GM18508 (cell line): ENCODE measurements around the gene ZNF136.

ENCODE experiments used
- ATAC-seq: cut with Tn5 transposase; IDR thresholded peaks from one replicate; pipeline ENCODE4 v1.9.1; 2021; ENCODE audit warnings: moderate number of reproducible peaks; ENCODE audit not compliant: insufficient read depth, unreplicated experiment

The ZNF136 gene

DNA sequence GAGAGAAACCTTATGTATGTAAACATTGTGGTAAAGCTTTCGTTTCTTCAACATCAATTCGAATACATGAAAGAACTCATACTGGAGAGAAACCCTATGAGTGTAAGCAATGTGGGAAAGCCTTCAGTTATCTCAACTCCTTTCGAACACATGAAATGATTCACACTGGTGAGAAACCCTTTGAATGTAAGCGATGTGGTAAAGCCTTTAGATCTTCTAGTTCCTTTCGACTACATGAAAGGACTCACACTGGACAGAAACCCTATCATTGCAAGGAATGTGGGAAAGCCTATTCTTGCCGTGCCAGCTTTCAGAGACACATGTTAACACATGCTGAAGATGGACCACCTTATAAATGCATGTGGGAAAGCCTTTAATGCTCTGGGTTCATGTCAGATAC lies 24.7 kb downstream of the ZNF136 start:
- ATAC-seq: no peak

DNA sequence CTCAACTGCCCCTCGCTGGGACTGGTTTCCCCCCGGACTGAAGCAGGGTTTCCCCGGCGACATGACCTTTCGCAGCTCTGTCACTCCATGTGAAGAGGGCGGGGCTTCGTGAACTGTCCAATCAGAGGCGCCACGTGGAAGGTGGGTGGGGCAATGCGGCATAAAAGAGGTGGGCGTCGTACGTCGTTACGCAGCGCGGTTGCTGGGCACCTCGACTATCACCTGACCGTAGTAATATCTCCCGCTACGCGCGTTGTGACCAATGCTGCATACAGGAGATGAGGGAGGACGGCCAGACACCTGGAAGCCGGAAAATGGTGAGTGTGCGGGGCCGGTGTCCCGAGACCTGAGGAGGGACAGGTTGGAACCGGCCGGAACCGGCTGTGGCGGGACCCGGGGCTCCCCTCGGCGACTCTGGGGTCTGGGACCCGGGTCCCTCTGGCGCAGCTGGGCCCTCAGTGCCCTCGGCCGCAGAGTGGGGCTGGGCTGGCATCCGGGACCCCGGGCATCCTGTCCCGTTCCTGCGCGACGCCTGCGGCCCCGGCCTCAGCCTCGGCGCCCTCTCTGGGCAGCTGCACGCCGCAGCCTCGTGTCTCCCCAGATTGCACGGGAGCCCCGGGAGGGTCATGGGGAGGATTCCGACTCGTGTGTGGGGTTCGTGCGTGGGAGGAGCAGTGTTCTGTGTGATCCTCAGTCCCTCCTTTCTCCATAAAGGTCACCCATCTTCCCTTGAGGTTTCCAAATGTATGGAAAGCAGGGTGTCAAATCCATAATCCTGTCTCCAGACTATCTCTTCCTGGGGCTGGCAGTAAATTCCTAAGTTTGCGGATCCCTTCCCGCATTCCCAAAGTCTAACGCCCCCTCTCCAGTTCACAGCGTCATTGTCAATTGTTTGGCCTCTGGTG lies 32.2 kb downstream of the ZNF136 start:
- ATAC-seq: no peak

DNA sequence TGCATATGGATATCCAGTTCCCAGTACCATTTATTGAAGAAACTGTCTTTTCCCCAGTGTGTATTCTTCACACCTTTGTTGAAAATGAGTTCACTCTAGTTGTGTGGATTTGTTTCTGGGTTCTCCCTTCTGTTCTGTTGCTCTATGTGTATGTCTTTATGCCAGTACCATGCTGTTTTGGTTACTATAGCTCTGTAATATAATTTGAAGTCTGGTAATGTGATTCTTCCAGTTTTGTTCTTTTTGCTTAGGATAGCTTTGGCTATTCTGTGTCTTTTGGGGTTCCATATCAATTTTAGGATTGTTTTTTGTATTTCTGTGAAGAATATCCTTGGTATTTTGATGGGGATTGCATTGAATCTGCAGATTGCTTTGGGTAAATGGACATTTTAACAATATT lies 35.2 kb downstream of the ZNF136 start:
- ATAC-seq: no peak

DNA sequence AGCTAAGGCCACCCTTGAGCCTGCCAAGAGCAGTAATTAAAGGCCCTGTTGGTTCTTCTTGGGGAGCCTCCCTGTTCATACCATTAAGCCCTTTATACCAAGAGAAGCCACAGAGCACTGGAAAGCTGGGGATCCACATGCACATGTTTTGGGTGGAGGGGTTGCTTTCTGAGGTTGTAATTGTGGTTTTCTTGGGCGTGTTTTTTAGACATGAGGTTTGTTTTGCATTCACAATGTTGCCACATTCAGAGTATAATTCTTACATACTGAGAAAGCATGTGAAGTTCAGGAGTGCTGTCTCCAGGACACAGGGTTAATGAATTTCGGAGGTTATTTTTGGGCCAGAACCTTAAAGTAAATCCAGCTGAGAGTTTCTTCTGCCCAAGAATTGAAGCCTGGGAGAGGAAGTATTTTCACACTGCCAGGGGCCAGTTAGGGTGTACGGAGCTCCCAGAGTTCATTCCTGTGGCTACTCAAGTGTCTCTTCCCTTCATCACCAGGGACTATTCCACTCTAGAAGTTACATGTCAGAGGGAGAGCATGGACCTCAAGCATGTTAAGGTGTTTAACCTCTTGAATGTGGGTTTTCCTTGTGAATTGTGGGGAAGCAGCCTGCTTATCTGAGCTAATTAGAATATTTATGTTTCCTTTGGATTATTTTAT lies 37.0 kb downstream of the ZNF136 start:
- ATAC-seq: no peak

DNA sequence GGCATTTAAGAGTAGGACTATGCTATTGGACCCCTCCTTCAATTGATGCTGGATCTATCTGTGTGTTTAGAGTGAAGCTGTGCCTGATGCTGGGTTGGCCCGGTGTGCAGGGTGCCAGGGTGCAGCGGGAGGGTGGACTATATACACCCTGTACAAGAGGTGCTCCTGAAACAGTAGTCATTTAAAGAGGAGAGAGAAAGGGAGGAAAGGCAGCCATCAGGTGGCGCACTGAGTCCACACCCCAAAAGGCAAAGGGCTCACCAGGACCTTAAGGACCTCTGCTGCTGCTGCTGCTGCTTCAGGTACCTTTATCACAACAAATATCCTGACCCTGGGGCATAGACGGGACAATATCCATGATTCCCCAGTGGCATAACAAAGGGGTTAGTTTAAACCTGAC lies 39.4 kb downstream of the ZNF136 start:
- ATAC-seq: no peak

DNA sequence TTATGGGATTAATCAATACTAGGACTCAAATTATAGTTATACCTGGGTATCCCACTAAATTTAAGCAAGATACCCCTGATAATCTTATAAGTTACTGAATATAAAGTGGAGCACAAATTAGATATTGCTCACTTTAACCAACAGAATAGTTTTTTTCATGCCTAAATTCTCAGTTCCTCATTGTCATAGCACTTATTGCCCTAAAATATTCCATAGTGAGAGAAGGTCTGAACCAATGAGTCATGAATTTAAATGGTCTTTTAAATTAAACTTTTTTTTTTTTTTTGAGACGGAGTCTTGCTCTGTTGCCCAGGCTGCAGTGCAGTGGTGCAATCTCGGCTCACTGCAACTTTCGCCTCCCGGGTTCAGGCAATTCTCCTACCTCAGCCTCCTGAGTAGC lies 42.4 kb downstream of the ZNF136 start:
- no peak for ATAC-seq

GRCh38 chr19:12208221-12208620 lies 45.3 kb downstream of the ZNF136 start:
- ATAC-seq: no peak

DNA sequence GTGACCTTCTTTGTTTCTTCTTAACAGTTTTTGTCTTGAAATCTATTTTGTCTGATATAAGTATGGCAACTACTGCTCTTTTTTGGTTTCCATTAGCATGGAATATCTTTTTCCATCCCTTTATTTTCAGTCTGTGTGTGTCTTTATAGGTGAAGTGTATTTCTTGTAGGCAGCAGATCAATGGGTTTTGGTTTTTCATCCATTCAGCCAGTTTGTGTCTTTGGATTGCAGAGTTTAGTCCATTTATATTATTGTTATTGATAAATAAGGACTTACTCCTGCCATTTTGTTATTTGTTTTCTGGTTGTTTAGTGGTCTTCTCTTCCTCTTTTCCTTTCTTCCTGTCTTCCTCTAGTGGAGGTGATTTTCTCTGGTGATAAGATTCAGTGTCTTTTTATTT lies 54.4 kb downstream of the ZNF136 start:
- ATAC-seq: no peak

DNA sequence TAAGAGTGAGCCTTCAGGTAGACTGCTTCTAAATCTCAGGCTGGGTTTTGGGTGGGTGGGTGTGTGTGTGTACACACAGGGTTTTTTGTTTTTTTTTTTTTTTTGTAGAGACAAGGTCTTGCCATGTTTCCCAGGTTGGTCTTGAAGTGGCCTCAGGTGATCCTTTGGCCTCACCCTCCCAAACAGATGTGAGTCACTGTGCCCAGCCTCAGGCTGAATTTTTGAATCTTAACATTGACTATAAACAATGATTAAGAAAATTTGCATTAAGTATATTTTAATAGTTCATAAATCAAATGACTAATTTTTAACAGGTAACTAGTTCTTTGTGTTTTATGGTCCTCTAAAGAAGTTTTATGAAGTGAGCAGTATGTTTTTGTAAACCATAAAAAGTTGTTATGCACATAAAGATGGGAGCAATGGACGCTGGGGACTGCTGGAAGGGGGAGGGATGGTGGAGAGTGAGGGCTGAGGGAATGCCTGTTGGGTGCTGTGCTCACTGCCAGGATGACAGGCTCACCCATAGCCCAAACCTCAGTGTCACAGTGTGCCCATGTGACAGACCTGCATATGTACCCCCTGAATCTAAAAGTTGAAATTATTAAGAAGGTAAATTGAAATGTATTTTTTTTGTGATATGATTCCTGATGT lies 60.2 kb downstream of the ZNF136 start:
- no peak for ATAC-seq

- ATAC-seq: no peak
Observed at GRCh38 chr19:12224676-12225075, 61.8 kb downstream of the ZNF136 start.

GRCh38 chr19:12229990-12230389 lies 67.1 kb downstream of the ZNF136 start:
- ATAC-seq: no peak

GRCh38 chr19:12230751-12231733 lies 68.1 kb downstream of the ZNF136 start:
- no peak for ATAC-seq

DNA sequence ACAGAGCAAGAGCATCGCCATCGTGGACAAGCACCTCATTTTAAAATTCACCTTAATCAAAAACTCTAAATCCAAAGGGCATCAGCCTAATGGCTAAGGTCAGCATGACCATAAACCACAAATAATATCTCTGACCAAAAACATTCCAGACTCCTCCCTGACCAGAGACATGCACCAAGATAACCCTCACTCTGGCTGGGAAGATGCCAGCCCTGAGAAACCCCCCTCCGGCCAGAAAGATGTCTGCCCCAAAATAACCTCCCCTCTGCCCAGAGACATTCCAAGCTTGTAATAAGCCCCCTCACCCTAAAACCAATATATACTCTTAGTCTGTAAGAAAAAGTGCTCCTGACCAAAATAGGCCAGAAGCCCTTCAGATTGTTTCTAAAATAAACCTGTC lies 70.1 kb downstream of the ZNF136 start:
- no peak for ATAC-seq

DNA sequence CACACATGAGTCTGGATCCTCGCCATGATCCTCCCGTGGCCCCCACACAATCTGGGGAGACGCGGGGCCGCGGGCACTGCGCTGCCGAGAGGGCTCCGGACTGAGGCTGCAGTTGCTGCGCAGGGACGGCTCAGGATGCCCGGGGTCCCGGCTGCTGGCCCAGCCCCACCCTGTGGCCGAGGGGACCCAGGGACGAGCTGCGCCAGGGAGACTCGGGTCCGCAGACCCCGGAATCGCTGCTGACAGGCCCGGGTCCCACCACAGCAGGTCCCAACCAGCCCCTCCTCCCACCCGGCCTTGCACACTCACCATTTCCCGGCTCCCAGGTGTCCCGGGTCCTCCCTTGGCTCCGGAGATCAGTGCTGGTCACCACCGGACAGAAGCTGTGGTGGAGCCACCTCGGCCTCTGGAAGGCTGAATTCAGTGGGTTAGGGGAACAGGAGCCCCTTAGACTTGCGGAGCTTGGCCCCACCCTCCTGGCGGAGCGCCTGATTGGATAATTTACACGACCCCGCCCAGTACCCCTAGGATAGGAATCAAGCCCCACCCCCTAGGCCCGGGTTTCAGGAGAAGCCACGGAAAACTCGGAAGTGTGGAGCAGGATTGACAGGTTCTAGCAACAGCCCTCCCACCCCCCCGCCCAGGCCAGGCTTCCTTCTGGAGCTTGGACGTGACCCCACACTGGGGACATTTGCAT lies 74.4 kb downstream of the ZNF136 start:
- ATAC-seq: no peak
